ENCODE results near the gene POLE3.
"Not testable (repeated sequence)": the region's sequence is repeated elsewhere in the genome, so short reads cannot be mapped to it uniquely, and the experiment has no call there.

DNA sequence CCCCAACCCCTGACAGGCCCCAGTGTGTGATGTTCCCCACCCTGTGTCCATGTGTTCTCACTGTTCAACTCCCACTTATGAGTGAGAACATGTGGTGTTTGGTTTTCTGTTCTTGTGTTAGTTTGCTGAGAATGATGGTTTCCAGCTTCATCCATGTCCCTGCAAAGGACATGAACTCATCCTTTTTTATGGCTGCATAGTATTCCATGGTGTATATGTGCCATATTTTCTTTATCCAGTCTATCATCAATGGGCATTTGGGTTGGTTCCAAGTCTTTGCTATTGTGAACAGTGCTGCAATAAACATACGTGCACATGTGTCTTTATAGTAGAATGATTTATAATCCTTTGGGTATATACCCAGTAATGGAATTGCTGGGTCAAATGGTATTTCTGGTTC is 27.2 kb upstream of the POLE3 start:
- TF ChIP-seq, protein P1, sequence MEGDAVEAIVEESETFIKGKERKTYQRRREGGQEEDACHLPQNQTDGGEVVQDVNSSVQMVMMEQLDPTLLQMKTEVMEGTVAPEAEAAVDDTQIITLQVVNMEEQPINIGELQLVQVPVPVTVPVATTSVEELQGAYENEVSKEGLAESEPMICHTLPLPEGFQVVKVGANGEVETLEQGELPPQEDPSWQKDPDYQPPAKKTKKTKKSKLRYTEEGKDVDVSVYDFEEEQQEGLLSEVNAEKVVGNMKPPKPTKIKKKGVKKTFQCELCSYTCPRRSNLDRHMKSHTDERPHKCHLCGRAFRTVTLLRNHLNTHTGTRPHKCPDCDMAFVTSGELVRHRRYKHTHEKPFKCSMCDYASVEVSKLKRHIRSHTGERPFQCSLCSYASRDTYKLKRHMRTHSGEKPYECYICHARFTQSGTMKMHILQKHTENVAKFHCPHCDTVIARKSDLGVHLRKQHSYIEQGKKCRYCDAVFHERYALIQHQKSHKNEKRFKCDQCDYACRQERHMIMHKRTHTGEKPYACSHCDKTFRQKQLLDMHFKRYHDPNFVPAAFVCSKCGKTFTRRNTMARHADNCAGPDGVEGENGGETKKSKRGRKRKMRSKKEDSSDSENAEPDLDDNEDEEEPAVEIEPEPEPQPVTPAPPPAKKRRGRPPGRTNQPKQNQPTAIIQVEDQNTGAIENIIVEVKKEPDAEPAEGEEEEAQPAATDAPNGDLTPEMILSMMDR (IDR thresholded peaks at IDR 0.05; ENCODE audit: extremely low read depth in 1 of 2, insufficient read depth in 1 of 2, low read depth in 1 of 2, low read length in 2 of 2), result not testable (repeated sequence)
- TF ChIP-seq POLR2A (IDR thresholded peaks at IDR 0.05; ENCODE audit: low read depth, low read length); POLR2AphosphoS5 (IDR thresholded peaks at IDR 0.05; ENCODE audit: insufficient read depth, low read depth, low read length); EZH2 (IDR thresholded peaks at IDR 0.05; ENCODE audit: borderline replicate concordance, low read depth, low read length, severe bottlenecking); MYC (IDR thresholded peaks at IDR 0.05; ENCODE audit: low read depth, low read length): not testable (repeated sequence)
- TF ChIP-seq, protein P2, sequence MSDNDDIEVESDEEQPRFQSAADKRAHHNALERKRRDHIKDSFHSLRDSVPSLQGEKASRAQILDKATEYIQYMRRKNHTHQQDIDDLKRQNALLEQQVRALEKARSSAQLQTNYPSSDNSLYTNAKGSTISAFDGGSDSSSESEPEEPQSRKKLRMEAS (IDR thresholded peaks at IDR 0.05; ENCODE audit: insufficient read depth, insufficient read length), result not testable (repeated sequence)
